NK-92 treated with Interleukin-12 subunit alpha and Interleukin-12 subunit beta, amount 100 ng/mL, for 24 hours (cell line): ENCODE results near the gene SLC30A4.
"Not testable (repeated sequence)": the region's sequence is repeated elsewhere in the genome, so short reads cannot be mapped to it uniquely, and the experiment has no call there.

Experiments
- DNase-seq: peaks from one replicate; lab custom pipeline; 2025; lab: John Stamatoyannopoulos, UW

SLC30A4 gene

DNA sequence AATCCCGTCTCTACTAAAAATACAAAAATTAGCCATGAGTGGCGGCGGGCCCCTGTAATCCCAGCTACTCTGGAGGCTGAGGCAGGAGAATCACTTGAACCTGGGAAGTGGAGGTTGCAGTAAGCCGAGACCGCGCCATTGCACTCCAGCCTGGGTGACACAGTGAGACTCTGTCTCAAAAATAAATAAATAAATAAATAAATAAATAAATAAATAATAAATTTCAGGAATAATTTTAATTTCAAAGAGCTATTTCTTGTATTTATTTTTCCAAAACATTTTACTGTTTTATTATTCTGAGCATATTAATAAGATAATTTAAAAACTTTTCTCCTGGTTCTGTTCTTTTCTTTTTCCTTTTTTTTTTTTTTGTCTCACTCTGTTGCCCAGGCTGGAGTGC lies 15.4 kb downstream of the SLC30A4 start:
- not testable (repeated sequence) for DNase-seq

- DNase-seq = no peak
Measured at GRCh38 chr15:45499426-45499825, 23.1 kb downstream of the SLC30A4 start.

- DNase-seq = no peak
Measured at GRCh38 chr15:45498701-45499100, 23.9 kb downstream of the SLC30A4 start.

DNA sequence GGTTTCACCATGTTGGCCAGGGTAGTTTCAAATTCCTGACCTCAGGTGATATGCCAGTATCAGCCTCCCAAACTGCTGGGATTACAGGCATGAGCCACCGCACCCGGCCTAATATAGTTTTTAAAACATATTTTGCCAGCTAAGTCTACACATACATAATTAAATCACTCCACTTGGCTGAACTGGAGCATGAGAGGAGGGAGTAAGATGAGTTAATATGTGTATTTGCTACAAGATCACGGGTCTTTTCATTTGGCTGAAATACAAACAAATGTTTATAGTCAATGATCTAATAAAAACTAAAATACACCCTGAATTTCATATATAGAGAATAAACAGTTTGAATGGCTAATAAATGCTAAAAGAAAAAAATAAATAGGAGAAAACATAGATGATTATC lies 25.3 kb downstream of the SLC30A4 start:
- no peak for DNase-seq

- DNase-seq = no peak
Measured at GRCh38 chr15:45496658-45497057, 25.9 kb downstream of the SLC30A4 start.

GRCh38 chr15:45495588-45495987 lies 27.0 kb downstream of the SLC30A4 start:
- no peak for DNase-seq

- DNase-seq = no peak
Measured at GRCh38 chr15:45489690-45490238, 32.8 kb downstream of the SLC30A4 start.

DNA sequence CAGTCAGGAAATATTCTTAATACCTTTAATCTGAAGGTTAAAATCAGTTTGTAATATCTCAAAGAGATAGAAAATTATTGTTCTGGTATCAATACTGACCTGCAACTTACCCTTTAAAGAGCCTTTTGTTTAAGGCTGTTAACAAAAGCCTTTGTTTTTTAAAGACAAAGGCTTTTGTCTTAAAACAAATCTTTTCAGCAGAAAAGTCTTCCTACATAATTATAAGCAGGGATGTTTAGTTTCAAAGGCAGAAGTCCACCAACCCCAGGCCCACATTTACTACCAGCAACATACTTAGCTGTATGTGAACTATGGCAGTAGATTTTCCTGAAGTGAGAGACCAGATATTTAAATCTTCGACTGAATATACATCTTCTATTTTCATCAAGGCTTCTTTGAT lies 36.2 kb downstream of the SLC30A4 start:
- no peak for DNase-seq

- DNase-seq = no peak
Measured at GRCh38 chr15:45481135-45481534, 41.4 kb downstream of the SLC30A4 start.

- no peak for DNase-seq
Measured at GRCh38 chr15:45476410-45476809, 46.1 kb downstream of the SLC30A4 start.

GRCh38 chr15:45474799-45475198 lies 47.8 kb downstream of the SLC30A4 start:
- DNase-seq = no peak

GRCh38 chr15:45473068-45473467 lies 49.5 kb downstream of the SLC30A4 start:
- no peak for DNase-seq

DNA sequence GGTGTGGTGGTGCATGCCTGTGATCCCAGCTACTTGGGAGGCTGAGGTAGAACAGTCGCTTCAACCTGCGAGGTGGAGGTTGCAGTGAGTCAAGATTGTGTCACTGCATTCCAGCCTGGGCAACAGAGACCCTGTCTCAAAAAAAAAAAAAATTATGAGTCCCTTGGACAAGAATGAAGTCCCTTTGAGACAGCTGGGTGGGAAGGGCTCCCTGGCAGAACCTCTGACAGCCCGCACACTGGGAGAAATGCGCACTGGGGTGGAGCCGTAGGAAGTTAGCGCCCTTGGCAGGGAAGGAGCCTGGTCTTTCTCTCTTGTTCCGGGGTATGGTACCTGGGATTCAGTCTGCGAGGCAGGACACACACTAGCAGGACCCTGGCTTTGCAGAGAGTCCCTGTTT lies 51.4 kb downstream of the SLC30A4 start:
- DNase-seq = no peak

DNA sequence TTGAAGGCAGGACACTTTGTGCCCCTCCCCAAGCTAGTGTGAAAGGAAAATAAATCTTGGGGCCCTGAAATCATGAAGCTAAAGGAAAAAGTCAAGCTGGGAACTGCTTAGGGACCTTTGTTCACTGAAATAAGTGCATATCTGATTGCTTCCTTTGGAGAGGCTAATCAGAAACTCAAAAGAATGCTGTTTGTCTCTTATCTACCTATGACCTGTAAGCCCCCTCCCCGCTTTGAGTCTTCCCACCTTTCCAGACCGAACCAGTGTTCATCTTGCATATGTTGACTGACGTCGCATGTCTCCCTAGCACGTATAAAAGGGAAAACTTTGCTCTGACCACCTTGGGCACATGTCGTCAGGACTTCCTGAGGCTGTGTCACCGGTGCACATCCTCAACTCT lies 53.1 kb downstream of the SLC30A4 start:
- DNase-seq = no peak

DNA sequence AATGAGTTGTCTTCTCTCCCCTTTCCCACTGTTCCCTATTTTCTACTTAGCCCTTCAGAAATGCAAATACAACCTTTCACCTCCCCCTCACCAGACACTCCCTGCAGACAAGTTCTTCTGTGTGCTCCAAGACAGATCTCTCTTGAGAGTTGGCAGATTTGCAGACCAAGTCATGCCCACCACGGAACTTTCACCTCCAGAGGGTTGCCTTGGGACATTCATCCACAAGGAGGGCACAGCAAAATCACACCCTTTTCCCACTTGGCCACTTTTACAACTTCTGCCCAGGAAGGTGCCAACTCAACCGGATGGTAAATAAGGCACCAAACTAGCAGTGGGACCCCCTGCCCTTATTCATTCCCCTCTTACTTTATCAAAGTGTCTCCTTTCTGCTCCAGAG lies 53.5 kb downstream of the SLC30A4 start:
- DNase-seq = no peak

GRCh38 chr15:45468294-45468693 lies 54.3 kb downstream of the SLC30A4 start:
- DNase-seq = no peak

- DNase-seq = peak; percentile 60
Measured at GRCh38 chr15:45458746-45459403, 63.7 kb downstream of the SLC30A4 start.

- DNase-seq = peak; percentile 63
Measured at GRCh38 chr15:45457641-45458539, 64.7 kb downstream of the SLC30A4 start.

- DNase-seq = no peak
Measured at GRCh38 chr15:45457220-45457619, 65.3 kb downstream of the SLC30A4 start.

DNA sequence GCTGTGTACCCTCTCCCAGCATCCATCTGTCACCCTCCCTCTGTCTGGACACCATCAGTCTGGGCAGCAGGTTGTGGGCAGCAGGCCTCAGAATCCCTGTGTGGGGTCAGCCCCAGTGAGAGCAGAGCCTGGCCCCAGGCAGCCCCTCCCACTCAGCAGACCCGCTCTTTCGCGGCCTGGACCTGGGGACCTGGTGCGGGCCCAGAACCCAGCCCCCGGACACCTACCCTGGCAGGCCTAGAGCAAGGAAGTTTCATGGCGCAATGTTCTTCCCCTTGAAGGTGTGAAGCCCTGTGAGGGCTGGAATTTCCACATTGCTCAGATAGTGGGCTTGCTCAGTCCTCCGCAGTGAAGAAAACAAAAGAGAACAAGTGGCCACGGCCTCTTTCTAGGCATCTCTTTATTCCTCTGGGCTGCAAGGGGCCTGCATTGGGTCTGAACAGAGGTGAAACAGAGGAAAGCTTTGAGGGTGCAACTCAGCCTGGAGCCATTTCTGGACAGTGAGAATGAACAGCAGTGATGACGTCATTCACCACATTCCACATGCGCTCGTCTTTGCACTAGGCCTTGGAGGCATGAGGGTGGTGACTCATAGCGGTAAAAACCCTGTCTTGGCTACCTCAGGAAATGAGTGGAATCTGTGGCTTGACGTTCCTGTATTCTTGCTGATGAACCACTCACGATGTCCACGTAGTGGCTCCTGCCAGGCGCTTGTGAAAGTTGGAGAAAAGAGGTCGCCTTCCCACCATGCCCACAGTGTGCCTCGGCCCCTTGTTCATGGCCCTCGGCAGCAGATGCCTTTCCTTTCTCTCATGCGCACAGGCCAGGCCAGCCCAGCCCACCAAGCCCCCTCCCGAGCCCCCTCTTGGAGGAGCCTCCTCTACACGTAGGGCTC lies 66.1 kb downstream of the SLC30A4 start:
- peak; percentile 72 for DNase-seq

- peak; percentile 83 for DNase-seq
Measured at GRCh38 chr15:45454814-45455213, 67.7 kb downstream of the SLC30A4 start.

DNA sequence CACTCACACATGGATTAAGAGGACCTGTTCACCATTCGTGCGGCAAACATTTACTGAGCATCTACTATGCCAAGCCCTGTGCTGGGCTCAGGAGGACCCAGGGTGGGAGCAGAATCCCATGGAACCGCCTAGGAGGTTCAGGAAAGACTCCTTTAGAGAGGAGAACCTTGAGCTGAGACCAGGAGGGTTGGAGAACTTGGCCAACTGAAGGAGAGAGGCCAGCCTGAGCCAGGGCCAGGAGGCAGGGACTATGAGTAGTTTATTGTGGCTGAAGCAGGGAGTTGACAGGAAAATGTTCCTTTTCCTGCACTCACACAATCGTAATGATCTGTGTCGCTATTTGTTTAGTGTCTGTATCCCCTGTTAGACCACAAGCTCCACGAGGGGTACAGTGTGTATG lies 71.3 kb downstream of the SLC30A4 start:
- no peak for DNase-seq
